ENCODE data around the gene CDKAL1.

The CDKAL1 gene

GRCh38 chr6:20684474-20684873, 150.2 kb downstream of the CDKAL1 start:
- no peak for DNase-seq

- no peak for DNase-seq
Measured at GRCh38 chr6:20686142-20686541, 151.9 kb downstream of the CDKAL1 start.

GRCh38 chr6:20687494-20687893, 153.2 kb downstream of the CDKAL1 start:
- no peak for DNase-seq

DNA sequence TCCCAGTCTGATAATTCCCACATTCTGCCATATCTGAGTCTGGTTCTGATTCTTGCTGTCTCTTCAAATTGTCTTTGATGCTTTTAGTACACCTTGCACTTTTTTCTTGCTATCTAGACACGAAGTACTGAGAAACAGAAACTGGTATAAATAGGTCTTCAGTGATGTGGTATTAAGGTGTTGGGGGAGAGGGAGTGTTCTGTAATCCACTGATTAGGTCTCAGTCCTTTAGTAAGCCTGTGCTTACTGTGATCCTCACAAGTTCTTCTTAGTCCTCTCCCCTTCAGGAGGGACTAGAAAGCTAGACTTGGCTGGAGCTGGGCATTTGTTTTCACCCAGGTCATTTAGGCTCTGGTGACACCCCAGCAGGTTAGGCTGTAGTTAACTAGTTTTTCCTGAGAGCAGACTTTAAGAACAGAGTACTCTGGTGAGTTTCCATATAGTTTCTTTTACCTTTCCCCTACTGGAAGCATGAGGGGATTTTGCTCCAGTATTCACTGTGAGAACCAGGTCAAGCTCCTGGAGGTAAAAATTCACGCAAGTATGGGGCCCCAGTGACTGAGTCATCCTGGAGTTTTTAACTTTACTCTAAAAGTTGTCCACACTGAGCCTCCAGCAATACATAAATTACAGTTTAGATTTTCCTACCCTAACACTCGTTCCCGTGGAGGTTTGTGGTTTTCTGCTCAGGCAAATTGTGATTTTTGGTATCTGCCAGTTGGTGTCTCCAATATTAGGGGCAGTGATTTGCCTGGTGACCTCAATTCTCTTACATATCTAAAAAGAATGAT, 154.6 kb downstream of the CDKAL1 start:
- no peak for DNase-seq

GRCh38 chr6:20691185-20691584, 156.9 kb downstream of the CDKAL1 start:
- DNase-seq: no peak

DNA sequence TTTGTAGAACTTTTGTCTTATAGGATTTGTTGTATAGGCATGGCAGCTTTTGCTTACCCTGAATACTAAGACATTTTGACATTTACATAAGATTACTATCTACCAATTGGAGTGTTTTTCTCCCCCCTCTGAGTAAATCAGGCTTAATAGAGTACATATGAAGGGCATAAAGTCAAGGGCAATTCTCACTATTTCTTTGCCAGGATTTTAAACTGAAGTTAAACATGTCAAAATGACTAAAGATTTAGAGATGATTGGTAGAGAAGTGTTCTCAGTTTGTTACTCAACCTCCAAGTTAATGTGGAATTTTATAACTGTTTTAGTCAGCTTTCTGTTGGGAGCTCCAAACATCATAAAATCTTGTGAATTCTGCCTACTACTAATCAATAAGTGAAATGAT, 157.8 kb downstream of the CDKAL1 start:
- DNase-seq: no peak

GRCh38 chr6:20693466-20694063, 159.3 kb downstream of the CDKAL1 start:
- DNase-seq: no peak

GRCh38 chr6:20696676-20697075, 162.4 kb downstream of the CDKAL1 start:
- no peak for DNase-seq

DNA sequence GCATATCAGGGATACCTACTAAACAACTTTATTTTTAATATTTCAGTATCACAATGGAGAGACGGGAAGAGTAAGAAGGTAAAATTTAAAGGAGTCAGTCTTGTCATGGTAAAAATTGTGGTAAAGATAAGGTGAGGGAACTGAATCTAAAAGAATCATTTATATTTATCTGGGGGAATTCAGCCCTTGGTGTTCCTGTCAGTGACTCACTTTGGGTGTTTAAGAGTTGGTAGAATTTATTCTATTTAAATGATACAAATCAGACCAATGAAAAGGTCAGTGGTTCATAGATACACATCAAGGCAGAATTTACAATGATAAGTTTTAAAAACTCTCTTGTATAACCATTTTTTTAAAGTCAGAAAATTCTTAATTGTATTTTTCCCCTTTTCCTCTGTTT, 164.4 kb downstream of the CDKAL1 start:
- no peak for DNase-seq

- no peak for DNase-seq
Measured at GRCh38 chr6:20699402-20699801, 165.1 kb downstream of the CDKAL1 start.

GRCh38 chr6:20700375-20700774, 166.1 kb downstream of the CDKAL1 start:
- no peak for DNase-seq

GRCh38 chr6:20702366-20702765, 168.1 kb downstream of the CDKAL1 start:
- DNase-seq: no peak

DNA sequence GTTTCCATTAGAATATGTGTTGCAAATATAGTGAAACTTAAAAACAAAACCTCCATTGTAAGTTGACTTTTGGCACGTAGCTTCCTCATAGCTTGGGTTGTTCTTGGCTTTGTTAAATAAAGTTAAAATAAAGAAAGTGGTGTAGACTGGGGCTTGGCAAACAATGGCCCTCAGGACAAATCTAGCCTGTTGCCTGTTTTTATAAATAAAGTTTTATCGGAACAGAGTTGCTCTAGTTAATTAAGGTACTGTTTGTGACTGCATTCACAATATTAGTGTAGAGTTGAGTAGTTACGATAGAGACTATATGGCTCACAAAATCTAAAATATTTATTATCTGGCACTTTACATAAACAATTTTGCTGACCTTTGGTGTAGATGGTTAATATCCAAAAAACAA, 168.8 kb downstream of the CDKAL1 start:
- no peak for DNase-seq

DNA sequence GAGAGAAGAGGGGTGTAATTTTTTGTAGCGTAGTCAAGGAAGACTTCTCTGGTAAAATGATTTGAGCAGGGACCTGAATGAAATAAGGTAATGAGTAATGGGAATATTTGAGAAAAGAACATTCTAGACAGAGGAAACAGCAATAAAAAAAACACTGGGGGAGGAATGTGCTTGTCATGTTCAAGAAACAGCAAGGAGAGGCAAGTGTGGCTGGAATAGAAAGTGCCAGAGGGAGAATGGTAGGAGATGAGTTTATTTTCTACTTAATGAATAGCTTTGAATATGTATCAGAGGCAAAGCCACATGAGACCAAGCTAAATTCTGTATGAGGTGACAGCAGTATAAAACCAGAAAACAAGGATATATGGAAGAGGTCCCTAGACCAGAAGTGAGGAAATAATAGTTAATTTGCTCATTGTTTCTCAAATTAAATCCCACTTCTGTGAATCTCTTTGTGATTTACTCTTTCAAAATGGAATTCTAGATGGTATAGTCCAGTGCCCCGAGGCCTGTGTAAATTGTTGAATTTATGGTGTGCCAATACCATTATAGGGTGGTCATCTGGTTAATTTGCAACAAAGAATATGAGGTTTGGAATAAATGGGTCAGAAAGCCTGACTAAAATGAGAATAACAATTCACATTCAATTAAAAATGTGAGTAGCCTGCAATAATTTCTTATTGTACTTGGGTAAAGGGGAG, 170.2 kb downstream of the CDKAL1 start:
- no peak for DNase-seq

DNA sequence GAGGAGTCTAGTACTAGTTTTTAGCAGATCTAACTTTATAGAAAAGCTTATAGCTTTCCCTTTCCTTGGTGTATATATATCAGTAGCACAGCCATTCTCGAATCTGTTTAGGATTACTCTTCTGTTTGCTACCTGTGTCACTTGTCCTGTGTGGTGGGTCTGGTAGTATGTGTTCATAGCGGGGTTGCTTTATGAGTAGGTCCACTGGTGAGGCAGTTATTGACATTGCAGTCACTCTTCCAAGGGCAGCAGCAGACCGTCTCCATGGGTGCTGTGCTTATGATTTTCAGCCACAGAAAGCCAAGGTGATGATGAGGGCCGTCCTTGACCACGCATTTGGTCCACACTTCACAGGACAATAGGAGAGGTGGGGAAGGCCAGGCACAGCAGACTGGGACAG, 171.5 kb downstream of the CDKAL1 start:
- no peak for DNase-seq

GRCh38 chr6:20706238-20706938, 172.1 kb downstream of the CDKAL1 start:
- DNase-seq: no peak

GRCh38 chr6:20706939-20707485, 172.8 kb downstream of the CDKAL1 start:
- DNase-seq: no peak

- DNase-seq: no peak
Measured at GRCh38 chr6:20707870-20708269, 173.6 kb downstream of the CDKAL1 start.

- no peak for DNase-seq
Measured at GRCh38 chr6:20708367-20709124, 174.3 kb downstream of the CDKAL1 start.

- DNase-seq: no peak
Measured at GRCh38 chr6:20709451-20709850, 175.2 kb downstream of the CDKAL1 start.

GRCh38 chr6:20710341-20710740, 176.1 kb downstream of the CDKAL1 start:
- DNase-seq: no peak

DNA sequence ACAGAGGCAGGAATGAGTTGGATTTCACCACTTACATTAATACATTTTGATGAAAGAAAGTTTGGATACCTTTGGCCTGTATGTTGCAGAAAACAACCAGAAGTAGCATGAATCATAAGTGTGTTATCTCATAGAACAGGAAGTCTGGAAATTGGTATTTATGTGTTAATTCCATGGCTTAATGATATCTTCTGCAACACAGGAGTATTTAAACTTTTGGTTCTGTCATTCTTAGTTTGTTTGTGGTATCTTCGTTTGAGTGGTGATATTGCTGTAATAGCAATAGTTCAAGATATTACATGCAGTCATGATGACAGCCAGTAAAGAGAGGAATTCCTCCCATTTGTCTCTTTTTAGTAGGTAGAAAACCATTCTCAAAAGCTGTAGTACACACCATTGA, 177.3 kb downstream of the CDKAL1 start:
- no peak for DNase-seq
